Naive thymus-derived CD8-positive, alpha-beta T cell (primary cell): ENCODE results near the gene PTPN1. TPM values are rescaled to one million over a fixed set of nuclear protein-coding genes. Genes with fewer than 3 reads are reported as not detected.
A peak's percentile ranks its signal among the peaks of the same experiment; 100 is the strongest.
"Not testable (repeated sequence)": the region's sequence is repeated elsewhere in the genome, so short reads cannot be mapped to it uniquely, and the experiment has no call there.

Experiments used
- ATAC-seq, 2 donors: fragments of 150-1000 bp; cut with Tn5 transposase in 1 of 2; sonication (Bioruptor Pico), chemical (Tn5 transposase) in 1 of 2; 1 replicate in 1 of 2; 2 replicates in 1 of 2; pipeline ENCODE4 v1.10.0; 2021; ENCODE audit warnings: mild to moderate bottlenecking in 2 of 2, moderate library complexity in 2 of 2
- POLR2A ChIA-PET: fragments of 350-600 bp; sonication (Branson Sonifier 250); formaldehyde crosslinking; loops from one replicate; lab custom pipeline; 2021; ENCODE audit warnings: antibody characterized with exemption; lab: Charles Lee
- DNase-seq, 10 donors: peaks; one replicate each; pipeline versions ENCODE4 v3.0.0 to v3.0.0-alpha.2; 2020 to 2022
- H3K27ac Mint-ChIP-seq, 10 donors: one replicate each; pipeline ENCODE4 v1.8.0; 2020 to 2022; ENCODE audit warnings: mild to moderate bottlenecking in 10 of 10, mixed read lengths in 10 of 10, moderate library complexity in 4 of 10, inconsistent platforms in 1 of 10
- H3K27me3 Mint-ChIP-seq, 5 donors: one replicate each; pipeline ENCODE4 v1.8.0; 2021 to 2022; ENCODE audit warnings: mixed read lengths in 5 of 5
- H3K36me3 Mint-ChIP-seq, 3 donors: one replicate each; pipeline ENCODE4 v1.8.0; 2020 to 2022; ENCODE audit warnings: mixed read lengths in 3 of 3, mild to moderate bottlenecking in 2 of 3, inconsistent platforms in 1 of 3
- H3K4me1 Mint-ChIP-seq, 4 donors: one replicate each; pipeline ENCODE4 v1.8.0; 2021 to 2022; ENCODE audit warnings: mixed read lengths in 4 of 4
- H3K4me3 Mint-ChIP-seq, 10 donors: one replicate each; pipeline ENCODE4 v1.8.0; 2020 to 2022; ENCODE audit warnings: mild to moderate bottlenecking in 10 of 10, mixed read lengths in 10 of 10, moderate library complexity in 6 of 10, inconsistent platforms in 1 of 10
- H3K9me3 Mint-ChIP-seq, 9 donors: one replicate each; pipeline ENCODE4 v1.8.0; 2020 to 2022; ENCODE audit warnings: mixed read lengths in 9 of 9, mild to moderate bottlenecking in 3 of 9, inconsistent platforms in 1 of 9, moderate library complexity in 1 of 9
- polyA plus RNA-seq, 3 donors: library from polyadenylated mRNA; unstranded; fragments of 300-500 nt; fragmentation: Illumina TruSeq; gene quantifications; one replicate each; pipeline ENCODE4 v1.2.3, GENCODE V29; 2021
- total RNA-seq, 8 experiments: library from RNA in 2 of 8; stranded (reverse) in 2 of 8; gene quantifications; one replicate each; pipeline ENCODE4 v1.2.3 and lab custom pipeline; 2021 to 2026

The PTPN1 gene
- total and polyA plus RNA-seq, 5 experiments from 2014 or later = 29.1 to 56.7 (median 31.9) TPM

GRCh38 chr20:50470264-50470858, 39.8 kb upstream of the PTPN1 start:
- POLR2A ChIA-PET = no interaction called here
- DNase-seq (no peak), ATAC-seq (no peak)
- no peaks in the 10 kb centered on the region for H3K36me3 Mint-ChIP-seq
- H3K27me3 Mint-ChIP-seq = peaks cover 0 to 4% (median 0%) of the 10 kb centered on the region in 5 donors
- peaks cover 0 to 21% (median 6%) of the 10 kb centered on the region in 4 donors for H3K4me1 Mint-ChIP-seq
- H3K4me3 Mint-ChIP-seq = no peak overlapping the region
- H3K27ac Mint-ChIP-seq = no peak overlapping the region
- no peaks in the 10 kb centered on the region for H3K9me3 Mint-ChIP-seq

- no peak for DNase-seq
- Mint-ChIP-seq H3K36me3 (no peaks in the 10 kb centered on the region), H3K27me3 (peaks cover 0 to 4% (median 0%) of the 10 kb centered on the region in 5 donors), H3K9me3 (no peaks in the 10 kb centered on the region), H3K27ac (no peak overlapping the region), H3K4me1 (peaks cover 0 to 26% (median 6%) of the 10 kb centered on the region in 4 donors), H3K4me3 (no peak overlapping the region)
- POLR2A ChIA-PET = interaction anchor here (0.7 kb wide), 1 partner anchor 122 kb away, joined by 3 read pairs; no protein-coding TSS in a partner anchor
- ATAC-seq = no peak
Observed at GRCh38 chr20:50471231-50471630, 39.0 kb upstream of the PTPN1 start.

- peak overlapping the region in 1 of 10 donors; percentile 32 for H3K27ac Mint-ChIP-seq
- no peak for ATAC-seq
Observed at GRCh38 chr20:50472693-50473664, 37.2 kb upstream of the PTPN1 start.

DNA sequence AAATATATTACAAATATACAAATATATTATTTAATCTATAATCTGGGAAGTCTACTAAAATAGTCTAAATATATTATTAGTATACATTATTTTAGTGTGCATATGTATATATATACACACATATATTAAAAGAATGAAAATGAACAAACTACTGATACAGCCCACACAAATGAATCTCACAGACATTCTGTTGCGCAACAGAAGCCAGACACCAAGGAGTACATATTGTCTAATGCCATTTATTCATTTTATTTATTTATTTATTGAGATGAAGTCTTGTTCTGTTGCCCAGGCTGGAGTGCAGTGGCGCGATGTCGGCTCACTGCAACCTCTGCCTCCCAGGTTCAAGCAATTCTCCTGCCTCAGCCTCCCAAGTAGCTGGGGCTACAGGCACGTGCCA, 35.8 kb upstream of the PTPN1 start:
- POLR2A ChIA-PET = interaction anchor here (0.5 kb wide), 1 partner anchor 25 kb away, joined by 4 read pairs; no protein-coding TSS in a partner anchor
- not testable (repeated sequence) for H3K9me3 Mint-ChIP-seq, H3K4me3 Mint-ChIP-seq, ATAC-seq, H3K27ac Mint-ChIP-seq, H3K27me3 Mint-ChIP-seq, H3K36me3 Mint-ChIP-seq, DNase-seq
- H3K4me1 Mint-ChIP-seq = peaks cover 8 to 44% (median 13%) of the 10 kb centered on the region in 4 donors

More at GRCh38 chr20:50472693-50473664, 37.2 kb upstream of the PTPN1 start:
- Mint-ChIP-seq H3K4me3 (peak overlapping the region in 1 of 10 donors; percentile 57), H3K4me1 (peaks cover 1 to 36% (median 6%) of the 10 kb centered on the region in 4 donors), H3K36me3 (no peaks in the 10 kb centered on the region), H3K27me3 (peaks cover 0 to 4% (median 0%) of the 10 kb centered on the region in 5 donors), H3K9me3 (no peaks in the 10 kb centered on the region)
- no peak for DNase-seq
- POLR2A ChIA-PET = no interaction called here

- DNase-seq = no peak
- Mint-ChIP-seq H3K27ac (peak overlapping the region in 1 of 10 donors; percentile 0), H3K4me1 (peaks cover 8 to 42% (median 12%) of the 10 kb centered on the region in 4 donors), H3K36me3 (no peaks in the 10 kb centered on the region), H3K27me3 (peaks cover 0 to 4% (median 0%) of the 10 kb centered on the region in 5 donors), H3K9me3 (no peaks in the 10 kb centered on the region), H3K4me3 (no peak overlapping the region)
- POLR2A ChIA-PET = interaction anchor here (0.6 kb wide), 1 partner anchor 42 kb away, joined by 3 read pairs; no protein-coding TSS in a partner anchor
- no peak for ATAC-seq
Observed at GRCh38 chr20:50475681-50476292, 34.4 kb upstream of the PTPN1 start.

DNA sequence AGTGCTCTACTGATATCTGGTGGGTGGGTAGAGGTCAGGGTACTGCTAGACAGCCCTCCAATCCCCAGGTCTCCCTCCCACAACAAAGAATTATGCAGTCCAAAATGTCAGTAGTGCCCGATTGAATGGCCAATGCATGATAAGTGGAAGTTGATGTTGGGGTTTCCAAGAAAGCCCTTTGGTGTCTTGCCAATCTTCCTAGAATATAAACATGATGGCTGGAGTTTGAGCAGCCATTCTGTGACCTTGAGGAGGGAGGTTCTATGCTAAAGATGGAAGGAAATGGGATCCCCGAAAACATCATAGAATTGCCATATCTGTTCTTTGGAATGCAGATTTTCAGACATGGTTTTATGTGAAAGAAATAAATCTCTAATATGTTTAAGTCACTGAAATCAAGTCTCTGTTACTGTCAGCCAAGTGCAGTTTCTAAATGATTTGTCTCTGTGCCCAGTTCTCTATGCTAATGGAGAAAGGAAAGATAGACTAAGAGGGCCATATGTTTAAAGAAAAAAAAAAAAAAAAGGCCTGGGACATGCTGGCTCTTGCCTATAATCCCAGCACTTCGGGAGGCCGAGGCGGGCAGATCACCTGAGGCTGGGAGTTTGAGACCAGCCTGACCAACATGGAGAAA, 32.8 kb upstream of the PTPN1 start:
- H3K36me3 Mint-ChIP-seq = no peaks in the 10 kb centered on the region
- no peak overlapping the region for H3K4me3 Mint-ChIP-seq
- DNase-seq (no peak), ATAC-seq (no peak)
- H3K9me3 Mint-ChIP-seq = no peaks in the 10 kb centered on the region
- H3K27me3 Mint-ChIP-seq = peaks cover 0 to 4% (median 0%) of the 10 kb centered on the region in 5 donors
- H3K4me1 Mint-ChIP-seq = peaks cover 9 to 39% (median 12%) of the 10 kb centered on the region in 4 donors
- POLR2A ChIA-PET = no interaction called here
- no peak overlapping the region for H3K27ac Mint-ChIP-seq

DNA sequence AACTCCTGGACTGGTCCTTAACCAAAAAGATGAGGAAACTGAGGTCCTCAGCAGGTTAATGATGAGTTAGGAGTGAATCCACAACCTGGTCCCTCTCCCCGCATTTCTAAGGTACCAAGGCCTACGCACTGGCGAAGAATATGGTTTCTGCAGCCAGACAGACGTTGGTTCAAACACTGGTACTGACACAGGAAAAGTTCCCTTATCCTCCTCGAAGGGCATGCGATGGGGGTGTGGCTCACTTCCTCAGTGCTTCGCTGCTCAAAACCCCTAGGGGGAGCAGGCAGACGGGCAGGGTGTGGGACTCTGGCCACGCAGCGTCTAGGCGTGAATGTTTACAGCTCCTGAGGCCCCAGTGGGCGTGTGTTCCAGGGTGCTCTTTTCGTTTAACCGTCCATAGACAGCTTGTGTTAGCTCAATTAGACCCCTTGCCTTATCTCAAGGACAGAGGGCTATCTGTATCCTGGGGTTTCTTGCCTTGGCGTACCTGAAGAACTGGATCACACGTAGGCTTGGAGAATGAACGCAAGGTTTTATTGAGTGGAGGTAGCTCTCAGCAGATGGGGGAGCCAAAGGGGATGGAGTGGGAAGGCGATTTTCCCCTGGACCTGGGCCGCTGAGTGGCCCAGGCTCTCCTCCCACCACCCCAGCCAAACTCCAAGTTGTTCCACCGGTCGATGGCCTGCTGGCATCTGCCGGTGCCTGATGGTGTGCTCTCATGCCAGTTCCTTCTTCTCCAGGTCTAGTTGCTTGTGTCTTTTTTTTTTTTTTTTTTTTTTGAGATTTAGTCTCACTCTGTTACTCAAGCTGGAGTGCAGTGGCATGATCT, 31.8 kb upstream of the PTPN1 start:
- H3K27ac Mint-ChIP-seq = peak overlapping the region in 1 of 10 donors; percentile 69
- H3K9me3 Mint-ChIP-seq = no peaks in the 10 kb centered on the region
- peak; percentile 100 for ATAC-seq
- H3K27me3 Mint-ChIP-seq = peaks cover 0 to 1% (median 0%) of the 10 kb centered on the region in 5 donors
- H3K4me3 Mint-ChIP-seq = peak overlapping the region in 2 of 10 donors; percentile 5 to 14
- peak; percentile 52 to 83 (median 68) for DNase-seq
- no peaks in the 10 kb centered on the region for H3K36me3 Mint-ChIP-seq
- H3K4me1 Mint-ChIP-seq = peaks cover 13 to 43% (median 22%) of the 10 kb centered on the region in 4 donors
- POLR2A ChIA-PET = interaction anchor here (0.6 to 0.9 kb wide), 2 partner anchors 32 to 48 kb away, joined by 3 read pairs; partner anchors contain the start of gene PTPN1

DNA sequence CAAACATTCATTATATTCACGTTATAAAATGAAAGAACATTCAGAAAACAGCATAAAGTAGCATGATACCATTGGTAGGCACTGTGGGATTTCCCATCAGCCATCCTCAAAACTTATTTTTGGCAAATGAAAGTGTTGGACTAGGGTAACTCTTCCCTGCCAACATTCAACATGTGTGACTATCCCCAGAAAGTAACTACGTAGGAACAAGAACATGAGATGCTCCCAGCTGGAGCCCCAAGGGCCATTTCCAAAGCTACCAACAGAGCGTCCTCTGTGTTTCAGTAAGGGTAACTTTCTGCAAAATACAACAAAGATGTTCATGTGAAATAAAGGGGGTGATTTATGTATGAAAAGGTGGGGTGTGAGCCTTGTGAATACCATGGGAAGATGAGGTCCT, 28.4 kb upstream of the PTPN1 start:
- H3K27ac Mint-ChIP-seq = peak overlapping the region in 5 of 10 donors; percentile 46 to 98 (median 83)
- peaks cover 21 to 46% (median 34%) of the 10 kb centered on the region in 4 donors for H3K4me1 Mint-ChIP-seq
- ATAC-seq (no peak), DNase-seq (no peak)
- H3K27me3 Mint-ChIP-seq = no peaks in the 10 kb centered on the region
- POLR2A ChIA-PET = no interaction called here
- H3K4me3 Mint-ChIP-seq = peak overlapping the region in 2 of 10 donors; percentile 2 to 13
- no peaks in the 10 kb centered on the region for H3K36me3 Mint-ChIP-seq
- H3K9me3 Mint-ChIP-seq = peaks cover 0 to 5% (median 0%) of the 10 kb centered on the region in 9 donors

DNA sequence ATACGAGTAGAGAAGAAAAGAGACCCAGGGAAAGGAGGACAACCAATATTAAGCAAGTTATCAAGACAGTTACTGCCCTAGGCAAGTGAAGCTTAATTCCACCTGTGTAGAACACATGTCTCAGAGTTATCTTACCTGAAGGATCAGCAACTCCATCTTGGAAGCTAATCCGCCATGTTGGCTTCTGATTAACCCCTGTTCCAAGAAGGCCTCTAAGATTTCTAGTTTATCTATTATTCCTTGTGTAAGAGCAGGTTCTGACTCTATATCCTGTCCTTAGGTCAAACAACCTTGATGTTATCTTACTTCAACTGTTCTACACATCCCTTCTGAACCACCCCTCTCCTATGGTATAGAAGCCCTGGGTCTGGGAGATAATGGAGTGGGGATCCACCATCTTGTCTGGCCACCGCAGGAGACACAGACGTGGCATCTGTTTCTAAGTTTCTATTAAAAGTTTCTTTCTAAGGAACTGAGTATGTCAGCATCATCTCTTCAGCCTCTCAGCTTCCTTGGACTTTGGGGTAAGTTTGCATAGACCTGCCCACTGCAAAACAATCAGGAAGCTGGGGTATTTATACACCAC, 27.7 kb upstream of the PTPN1 start:
- H3K27me3 Mint-ChIP-seq = no peaks in the 10 kb centered on the region
- DNase-seq (no peak), ATAC-seq (no peak)
- peak overlapping the region; percentile 88 to 99 (median 97) for H3K27ac Mint-ChIP-seq
- peak overlapping the region; percentile 85 to 99 (median 96) for H3K4me3 Mint-ChIP-seq
- H3K4me1 Mint-ChIP-seq = peaks cover 23 to 41% (median 35%) of the 10 kb centered on the region in 4 donors
- peaks cover 0 to 5% (median 0%) of the 10 kb centered on the region in 9 donors for H3K9me3 Mint-ChIP-seq
- POLR2A ChIA-PET = interaction anchor here (1.3 to 1.9 kb wide), 3 partner anchors 28 to 297 kb away, joined by 3 to 15 read pairs (median 5); partner anchors contain the start of gene PTPN1
- H3K36me3 Mint-ChIP-seq = no peaks in the 10 kb centered on the region

GRCh38 chr20:50484271-50484976, 25.8 kb upstream of the PTPN1 start:
- Mint-ChIP-seq H3K36me3 (no peaks in the 10 kb centered on the region), H3K4me3 (peak overlapping the region; percentile 85 to 99 (median 96)), H3K4me1 (peaks cover 18 to 37% (median 27%) of the 10 kb centered on the region in 4 donors), H3K27ac (peak overlapping the region; percentile 95 to 99 (median 97)), H3K9me3 (peaks cover 0 to 5% (median 0%) of the 10 kb centered on the region in 9 donors), H3K27me3 (no peaks in the 10 kb centered on the region)
- POLR2A ChIA-PET = interaction anchor here (0.6 to 1.9 kb wide), 3 partner anchors 26 to 299 kb away, joined by 3 to 15 read pairs (median 5); partner anchors contain the start of gene PTPN1
- ATAC-seq = no peak
- no peak for DNase-seq
